Testis (tissue), 3 donors: ENCODE measurements around the gene CDX2. TPM values are rescaled to one million over a fixed set of nuclear protein-coding genes. Genes with fewer than 3 reads are reported as not detected.

Experiments
- DNase-seq: peaks from one replicate; pipeline ENCODE4 v3.0.0-alpha.2; 2019
- H3K27ac ChIP-seq, 2 donors: fragments of 200-600 bp; sonication (generic); one replicate each; pipeline ENCODE4 v1.5.1; 2019
- H3K27me3 ChIP-seq: fragments of 200-600 bp; sonication (generic); one replicate; pipeline ENCODE4 v1.5.1; 2019
- H3K36me3 ChIP-seq: fragments of 200-600 bp; sonication (generic); one replicate; pipeline ENCODE4 v1.5.1; 2017; ENCODE audit warnings: low read depth; ENCODE audit errors: missing control alignments
- H3K4me1 ChIP-seq: fragments of 200-600 bp; sonication (generic); one replicate; pipeline ENCODE4 v1.5.1; 2019
- H3K4me3 ChIP-seq, 2 donors: fragments of 200-600 bp; sonication (generic); one replicate each; pipeline ENCODE4 v1.5.1; 2017 to 2019
- H3K9me3 ChIP-seq: fragments of 200-600 bp; sonication (generic); one replicate; pipeline ENCODE4 v1.5.1; 2017
- POLR2A ChIP-seq: fragments of 450-650 bp; IDR thresholded peaks from one replicate; pipeline ENCODE4 v1.6.1; 2017; ENCODE audit warnings: antibody characterized with exemption, mild to moderate bottlenecking, moderate library complexity
- WGBS, 2 donors: methylation state at CpG; one replicate each; pipeline ENCODE4 v1.1.5; 2018; 5-methylcytosine and 5-hydroxymethylcytosine counted together
- intact Hi-C: fragments of 100-400 bp; cut with DNase I; formaldehyde crosslinking; loops from one replicate; pipeline ENCODE4 v1.15.1; 2023; ENCODE audit warnings: low total_unique reads
- polyA plus RNA-seq: library from polyadenylated mRNA; stranded (reverse); fragments of 350-450 nt; fragmentation: Illumina TruSeq; extraction: RNeasy Lipid Tissue Mini Kit (QIAGEN cat#74804); gene quantifications from one replicate; pipeline ENCODE4 v1.2.3, GENCODE V29; 2014; ENCODE audit warnings: low read depth, low replicate concordance; ENCODE audit not compliant: insufficient read depth
- total RNA-seq, 2 donors: library from RNA; depleted of rRNA; stranded (reverse); fragments of >200 nt; gene quantifications; one replicate each; pipeline ENCODE4 v1.2.3, GENCODE V29; 2016
- TF ChIP-seq, protein P1 (sequence below), 3 experiments: fragments of 450-650 bp in 2 of 3; fragments of 200-600 bp in 1 of 3; sonication (generic) in 1 of 3; IDR thresholded peaks; one replicate each; pipeline ENCODE4 v1.5.1; 2016 to 2019; ENCODE audit warnings: antibody characterized with exemption in 3 of 3, mild to moderate bottlenecking in 2 of 3, moderate library complexity in 1 of 3

Gene CDX2
- total and polyA plus RNA-seq, 3 donors from 2014 or later, result 0.06 to 0.08 TPM; not detected in 1

GRCh38 chr13:27971776-27972477, 2.8 kb upstream of the CDX2 start:
- TF ChIP-seq POLR2A, result no peak
- TF ChIP-seq, protein P1, sequence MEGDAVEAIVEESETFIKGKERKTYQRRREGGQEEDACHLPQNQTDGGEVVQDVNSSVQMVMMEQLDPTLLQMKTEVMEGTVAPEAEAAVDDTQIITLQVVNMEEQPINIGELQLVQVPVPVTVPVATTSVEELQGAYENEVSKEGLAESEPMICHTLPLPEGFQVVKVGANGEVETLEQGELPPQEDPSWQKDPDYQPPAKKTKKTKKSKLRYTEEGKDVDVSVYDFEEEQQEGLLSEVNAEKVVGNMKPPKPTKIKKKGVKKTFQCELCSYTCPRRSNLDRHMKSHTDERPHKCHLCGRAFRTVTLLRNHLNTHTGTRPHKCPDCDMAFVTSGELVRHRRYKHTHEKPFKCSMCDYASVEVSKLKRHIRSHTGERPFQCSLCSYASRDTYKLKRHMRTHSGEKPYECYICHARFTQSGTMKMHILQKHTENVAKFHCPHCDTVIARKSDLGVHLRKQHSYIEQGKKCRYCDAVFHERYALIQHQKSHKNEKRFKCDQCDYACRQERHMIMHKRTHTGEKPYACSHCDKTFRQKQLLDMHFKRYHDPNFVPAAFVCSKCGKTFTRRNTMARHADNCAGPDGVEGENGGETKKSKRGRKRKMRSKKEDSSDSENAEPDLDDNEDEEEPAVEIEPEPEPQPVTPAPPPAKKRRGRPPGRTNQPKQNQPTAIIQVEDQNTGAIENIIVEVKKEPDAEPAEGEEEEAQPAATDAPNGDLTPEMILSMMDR (IDR thresholded peaks at IDR 0.05), result no peak
- Histone ChIP-seq H3K9me3 (no peaks in the 10 kb centered on the region), H3K27ac (no peak overlapping the region), H3K27me3 (no peaks in the 10 kb centered on the region), H3K4me1 (peaks cover 4% of the 10 kb centered on the region), H3K4me3 (no peak overlapping the region), H3K36me3 (no peaks in the 10 kb centered on the region)
- intact Hi-C loops, result no loop called here
- no peak for DNase-seq
- WGBS, 2 donors, result 68% methylated on average over 6 to 7 of the region's 7 CpGs

- DNase-seq, result no peak
- TF ChIP-seq, protein P1 (IDR thresholded peaks at IDR 0.05), result no peak
- no peak for TF ChIP-seq POLR2A
- Histone ChIP-seq H3K27me3 (no peaks in the 10 kb centered on the region), H3K4me3 (no peak overlapping the region), H3K4me1 (peaks cover 6% of the 10 kb centered on the region), H3K9me3 (no peaks in the 10 kb centered on the region), H3K27ac (no peak overlapping the region), H3K36me3 (no peaks in the 10 kb centered on the region)
- intact Hi-C loops, result no loop called here
- 50 to 68% methylated on average over 12 to 13 of the region's 13 CpGs for WGBS, 2 donors
Observed at GRCh38 chr13:27971236-27971645, 2.1 kb upstream of the CDX2 start.

GRCh38 chr13:27970382-27971235, 1.5 kb upstream of the CDX2 start:
- no peaks in the 10 kb centered on the region for H3K27me3 ChIP-seq
- peaks cover 8% of the 10 kb centered on the region for H3K4me1 ChIP-seq
- H3K9me3 ChIP-seq, result no peaks in the 10 kb centered on the region
- H3K36me3 ChIP-seq, result no peaks in the 10 kb centered on the region
- no peak overlapping the region for H3K4me3 ChIP-seq
- WGBS, 2 donors, result 7 to 9% methylated on average over 19 to 51 of the region's 53 CpGs
- no peak for DNase-seq
- intact Hi-C loops, result no loop called here
- no peak overlapping the region for H3K27ac ChIP-seq
- TF ChIP-seq, protein P1 (IDR thresholded peaks at IDR 0.05), result no peak
- no peak for TF ChIP-seq POLR2A

GRCh38 chr13:27969866-27970229, 733 bp upstream of the CDX2 start:
- peaks cover 6% of the 10 kb centered on the region for H3K4me1 ChIP-seq
- H3K4me3 ChIP-seq, result no peak overlapping the region
- no peaks in the 10 kb centered on the region for H3K27me3 ChIP-seq
- TF ChIP-seq, protein P1 (IDR thresholded peaks at IDR 0.05), result no peak
- TF ChIP-seq POLR2A, result no peak
- intact Hi-C loops, result no loop called here
- no peaks in the 10 kb centered on the region for H3K36me3 ChIP-seq
- no peaks in the 10 kb centered on the region for H3K9me3 ChIP-seq
- H3K27ac ChIP-seq, result no peak overlapping the region
- WGBS, 2 donors, result 8 to 11% methylated on average over 7 of the region's 7 CpGs
- DNase-seq, result no peak
